ENCODE measurements around the gene LCE2D. TPM values are rescaled to one million over a fixed set of nuclear protein-coding genes. Genes with fewer than 3 reads are reported as not detected.

Gene LCE2D
- total RNA-seq, 1 experiment from 2014 or later: not detected

GRCh38 chr1:152679459-152679858 lies 16.3 kb downstream of the LCE2D start:
- no peaks in the 10 kb centered on the region for H3K36me3 ChIP-seq (ENCODE audit: control insufficient read depth in 1 of 2, insufficient read depth in 2 of 2, low read length in 2 of 2)
- TF ChIP-seq ZFX (IDR thresholded peaks at IDR 0.05): no peak
- no peak for TF ChIP-seq POLR2A (IDR thresholded peaks at IDR 0.05; ENCODE audit: borderline replicate concordance, extremely low read depth, insufficient read depth, insufficient read length)
- TF ChIP-seq JUND (IDR thresholded peaks at IDR 0.05): no peak
- no peak for TF ChIP-seq EZH2 (IDR thresholded peaks at IDR 0.05)
- TF ChIP-seq, protein P1, sequence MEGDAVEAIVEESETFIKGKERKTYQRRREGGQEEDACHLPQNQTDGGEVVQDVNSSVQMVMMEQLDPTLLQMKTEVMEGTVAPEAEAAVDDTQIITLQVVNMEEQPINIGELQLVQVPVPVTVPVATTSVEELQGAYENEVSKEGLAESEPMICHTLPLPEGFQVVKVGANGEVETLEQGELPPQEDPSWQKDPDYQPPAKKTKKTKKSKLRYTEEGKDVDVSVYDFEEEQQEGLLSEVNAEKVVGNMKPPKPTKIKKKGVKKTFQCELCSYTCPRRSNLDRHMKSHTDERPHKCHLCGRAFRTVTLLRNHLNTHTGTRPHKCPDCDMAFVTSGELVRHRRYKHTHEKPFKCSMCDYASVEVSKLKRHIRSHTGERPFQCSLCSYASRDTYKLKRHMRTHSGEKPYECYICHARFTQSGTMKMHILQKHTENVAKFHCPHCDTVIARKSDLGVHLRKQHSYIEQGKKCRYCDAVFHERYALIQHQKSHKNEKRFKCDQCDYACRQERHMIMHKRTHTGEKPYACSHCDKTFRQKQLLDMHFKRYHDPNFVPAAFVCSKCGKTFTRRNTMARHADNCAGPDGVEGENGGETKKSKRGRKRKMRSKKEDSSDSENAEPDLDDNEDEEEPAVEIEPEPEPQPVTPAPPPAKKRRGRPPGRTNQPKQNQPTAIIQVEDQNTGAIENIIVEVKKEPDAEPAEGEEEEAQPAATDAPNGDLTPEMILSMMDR (IDR thresholded peaks at IDR 0.05 in 2 of 3, conservative IDR thresholded peaks at IDR 0.05 in 1 of 3; ENCODE audit: borderline replicate concordance in 1 of 3, insufficient read depth in 1 of 3, low read depth in 2 of 3, low read length in 2 of 3): no peak
- no peak for TF ChIP-seq SP1 (IDR thresholded peaks at IDR 0.05; ENCODE audit: low read depth)
- TF ChIP-seq FOSL1 (IDR thresholded peaks at IDR 0.05; ENCODE audit: low read depth): no peak
- TF ChIP-seq EGR1 (IDR thresholded peaks at IDR 0.05; ENCODE audit: low read depth): no peak
- no peak for TF ChIP-seq SRF (IDR thresholded peaks at IDR 0.05; ENCODE audit: low read depth)
- TF ChIP-seq ELF1 (IDR thresholded peaks at IDR 0.05; ENCODE audit: borderline replicate concordance, low read depth): no peak
- no peak overlapping the region for H2AFZ ChIP-seq (ENCODE audit: low read depth, low read length, poor library complexity, severe bottlenecking)
- no peak overlapping the region for H3K27ac ChIP-seq (ENCODE audit: low read depth, low read length)
- no peaks in the 10 kb centered on the region for H4K20me1 ChIP-seq (ENCODE audit: insufficient read depth)
- no TSS peak for BruUV-seq (replicated peaks)
- DNase-seq (ENCODE audit: low read depth, low spot score) (no peak), ATAC-seq (no peak)
- intact Hi-C loops (cut with micrococcal nuclease): no loop called here
- no peaks in the 10 kb centered on the region for H3K9me3 ChIP-seq (ENCODE audit: control insufficient read depth in 1 of 2, insufficient read depth in 1 of 2, low read depth in 1 of 2, low read length in 2 of 2)
- peaks cover 56% of the 10 kb centered on the region for H3K27me3 ChIP-seq (ENCODE audit: insufficient read depth, low read length)
- no peak overlapping the region for H3K9ac ChIP-seq (ENCODE audit: low read length)
- no peaks in the 10 kb centered on the region for H3K79me2 ChIP-seq (ENCODE audit: insufficient read depth, low read length)
- POLR2A ChIA-PET: no interaction called here
- RAD21 ChIA-PET (ENCODE audit: low non-redundant PET in 1 of 2, low total read pairs in 2 of 2, uncharacterized antibody in 2 of 2, unreplicated experiment in 2 of 2): no interaction called here
- H3K9me2 ChIP-seq (ENCODE audit: insufficient read depth): no peaks in the 10 kb centered on the region
- no peak overlapping the region for H3K4me3 ChIP-seq (replicated peaks in 1 of 2; ENCODE audit: low read depth in 1 of 2, low read length in 2 of 2)
- CTCF ChIA-PET: no interaction called here
- no peak overlapping the region for H3K4me2 ChIP-seq (ENCODE audit: low read length)
- no peaks in the 10 kb centered on the region for H3K4me1 ChIP-seq (ENCODE audit: control insufficient read depth in 1 of 2, insufficient read depth in 2 of 2, low read length in 2 of 2)

GRCh38 chr1:152681616-152682015 lies 18.4 kb downstream of the LCE2D start:
- Histone ChIP-seq H3K4me2 (ENCODE audit: low read length) (no peak overlapping the region), H3K27me3 (ENCODE audit: insufficient read depth, low read length) (peaks cover 63% of the 10 kb centered on the region), H2AFZ (ENCODE audit: low read depth, low read length, poor library complexity, severe bottlenecking) (no peak overlapping the region), H3K36me3 (ENCODE audit: control insufficient read depth in 1 of 2, insufficient read depth in 2 of 2, low read length in 2 of 2) (no peaks in the 10 kb centered on the region), H3K9ac (ENCODE audit: low read length) (no peak overlapping the region), H3K79me2 (ENCODE audit: insufficient read depth, low read length) (no peaks in the 10 kb centered on the region), H3K9me2 (ENCODE audit: insufficient read depth) (no peaks in the 10 kb centered on the region), H3K4me1 (ENCODE audit: control insufficient read depth in 1 of 2, insufficient read depth in 2 of 2, low read length in 2 of 2) (no peaks in the 10 kb centered on the region), H4K20me1 (ENCODE audit: insufficient read depth) (no peaks in the 10 kb centered on the region), H3K9me3 (ENCODE audit: control insufficient read depth in 1 of 2, insufficient read depth in 1 of 2, low read depth in 1 of 2, low read length in 2 of 2) (no peaks in the 10 kb centered on the region), H3K27ac (ENCODE audit: low read depth, low read length) (no peak overlapping the region), H3K4me3 (replicated peaks in 1 of 2; ENCODE audit: low read depth in 1 of 2, low read length in 2 of 2) (no peak overlapping the region)
- ChIA-PET CTCF (no interaction called here), RAD21 (ENCODE audit: low non-redundant PET in 1 of 2, low total read pairs in 2 of 2, uncharacterized antibody in 2 of 2, unreplicated experiment in 2 of 2) (no interaction called here), POLR2A (no interaction called here)
- DNase-seq (ENCODE audit: low read depth, low spot score): no peak
- no peak for TF ChIP-seq EGR1 (IDR thresholded peaks at IDR 0.05; ENCODE audit: low read depth)
- no peak for TF ChIP-seq FOSL1 (IDR thresholded peaks at IDR 0.05; ENCODE audit: low read depth)
- TF ChIP-seq ELF1 (IDR thresholded peaks at IDR 0.05; ENCODE audit: borderline replicate concordance, low read depth): no peak
- TF ChIP-seq SP1 (IDR thresholded peaks at IDR 0.05; ENCODE audit: low read depth): no peak
- TF ChIP-seq EZH2 (IDR thresholded peaks at IDR 0.05): no peak
- TF ChIP-seq JUND (IDR thresholded peaks at IDR 0.05): no peak
- no peak for ATAC-seq
- intact Hi-C loops (cut with micrococcal nuclease): no loop called here
- no TSS peak for BruUV-seq (replicated peaks)

Measured in HCT116 (cell line).